Measurements from ENCODE around the gene HSPA12A. TPM values are rescaled to one million over a fixed set of nuclear protein-coding genes. Genes with fewer than 3 reads are reported as not detected.

Gene HSPA12A
- total RNA-seq, 4 donors from 2014 or later, result 6.4 to 9.9 (median 9.5) TPM

DNA sequence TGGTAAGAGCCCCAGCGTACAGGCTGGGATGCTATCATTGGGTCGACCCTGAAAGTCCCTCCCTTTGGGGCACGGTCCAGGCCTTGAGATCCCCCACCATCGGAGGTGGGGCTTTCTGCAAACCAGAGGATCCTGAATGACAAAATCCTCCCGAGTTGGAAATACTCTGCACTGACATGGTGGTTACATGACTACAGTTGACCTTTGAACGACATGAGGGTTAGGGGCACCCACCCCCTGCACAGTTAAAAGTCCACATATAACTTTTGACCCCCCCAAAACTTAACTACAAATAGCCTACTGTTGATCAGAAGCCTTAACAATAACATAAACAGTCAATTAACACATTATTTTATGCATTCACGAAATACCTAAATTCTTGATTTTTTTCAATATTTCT lies 13.1 kb downstream of the HSPA12A start:
- no peak for DNase-seq (ENCODE audit: low spot score in 2 of 2)
- intact Hi-C loops (cut with DNase I; ENCODE audit: low total_unique reads), result no loop called here
- 92 to 93% methylated on average over 7 of the region's 7 CpGs for WGBS, 2 donors

DNA sequence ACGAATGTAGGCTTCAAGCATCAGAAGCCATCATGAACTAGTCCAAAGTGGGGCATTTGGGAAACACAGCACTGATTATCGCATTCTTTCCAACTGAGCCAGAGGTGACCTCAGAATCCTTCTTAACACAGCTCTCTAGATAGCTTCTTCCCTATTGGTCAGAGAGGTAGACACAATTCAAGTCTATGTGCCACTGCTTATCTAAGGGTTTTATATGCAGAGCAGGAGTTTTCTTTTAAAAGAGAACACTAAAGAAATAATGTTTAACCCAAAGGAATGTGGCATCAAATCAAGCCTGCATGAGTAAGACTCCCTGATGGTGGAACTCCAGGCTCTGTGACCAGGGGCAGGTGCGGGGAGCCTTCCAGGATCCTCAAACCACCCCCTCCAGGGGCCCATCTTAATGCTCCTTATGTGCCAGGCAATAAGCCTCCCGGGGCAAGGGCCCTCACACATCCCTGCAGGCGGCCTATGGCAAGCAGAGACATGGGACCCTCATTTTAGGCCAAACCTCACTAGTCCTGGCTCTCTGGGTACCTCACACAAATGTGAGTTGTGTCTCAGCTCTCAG lies 13.8 kb downstream of the HSPA12A start:
- intact Hi-C loops (cut with DNase I; ENCODE audit: low total_unique reads), result no loop called here
- DNase-seq (ENCODE audit: low spot score in 2 of 2), result no peak
- TF ChIP-seq, protein P1, sequence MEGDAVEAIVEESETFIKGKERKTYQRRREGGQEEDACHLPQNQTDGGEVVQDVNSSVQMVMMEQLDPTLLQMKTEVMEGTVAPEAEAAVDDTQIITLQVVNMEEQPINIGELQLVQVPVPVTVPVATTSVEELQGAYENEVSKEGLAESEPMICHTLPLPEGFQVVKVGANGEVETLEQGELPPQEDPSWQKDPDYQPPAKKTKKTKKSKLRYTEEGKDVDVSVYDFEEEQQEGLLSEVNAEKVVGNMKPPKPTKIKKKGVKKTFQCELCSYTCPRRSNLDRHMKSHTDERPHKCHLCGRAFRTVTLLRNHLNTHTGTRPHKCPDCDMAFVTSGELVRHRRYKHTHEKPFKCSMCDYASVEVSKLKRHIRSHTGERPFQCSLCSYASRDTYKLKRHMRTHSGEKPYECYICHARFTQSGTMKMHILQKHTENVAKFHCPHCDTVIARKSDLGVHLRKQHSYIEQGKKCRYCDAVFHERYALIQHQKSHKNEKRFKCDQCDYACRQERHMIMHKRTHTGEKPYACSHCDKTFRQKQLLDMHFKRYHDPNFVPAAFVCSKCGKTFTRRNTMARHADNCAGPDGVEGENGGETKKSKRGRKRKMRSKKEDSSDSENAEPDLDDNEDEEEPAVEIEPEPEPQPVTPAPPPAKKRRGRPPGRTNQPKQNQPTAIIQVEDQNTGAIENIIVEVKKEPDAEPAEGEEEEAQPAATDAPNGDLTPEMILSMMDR (IDR thresholded peaks at IDR 0.05), result no peak
- TF ChIP-seq POLR2A (IDR thresholded peaks at IDR 0.05), result no peak
- WGBS, 2 donors, result 78 to 85% methylated on average over 5 of the region's 5 CpGs
- no peak overlapping the region for H3K4me3 ChIP-seq (ENCODE audit: low read depth, poor library complexity, severe bottlenecking)

More for the DNA sequence above, 13.1 kb downstream of the HSPA12A start:
- TF ChIP-seq, protein P1 (IDR thresholded peaks at IDR 0.05), result no peak
- TF ChIP-seq POLR2A (IDR thresholded peaks at IDR 0.05), result no peak
- H3K4me3 ChIP-seq (ENCODE audit: low read depth, poor library complexity, severe bottlenecking), result no peak overlapping the region

DNA sequence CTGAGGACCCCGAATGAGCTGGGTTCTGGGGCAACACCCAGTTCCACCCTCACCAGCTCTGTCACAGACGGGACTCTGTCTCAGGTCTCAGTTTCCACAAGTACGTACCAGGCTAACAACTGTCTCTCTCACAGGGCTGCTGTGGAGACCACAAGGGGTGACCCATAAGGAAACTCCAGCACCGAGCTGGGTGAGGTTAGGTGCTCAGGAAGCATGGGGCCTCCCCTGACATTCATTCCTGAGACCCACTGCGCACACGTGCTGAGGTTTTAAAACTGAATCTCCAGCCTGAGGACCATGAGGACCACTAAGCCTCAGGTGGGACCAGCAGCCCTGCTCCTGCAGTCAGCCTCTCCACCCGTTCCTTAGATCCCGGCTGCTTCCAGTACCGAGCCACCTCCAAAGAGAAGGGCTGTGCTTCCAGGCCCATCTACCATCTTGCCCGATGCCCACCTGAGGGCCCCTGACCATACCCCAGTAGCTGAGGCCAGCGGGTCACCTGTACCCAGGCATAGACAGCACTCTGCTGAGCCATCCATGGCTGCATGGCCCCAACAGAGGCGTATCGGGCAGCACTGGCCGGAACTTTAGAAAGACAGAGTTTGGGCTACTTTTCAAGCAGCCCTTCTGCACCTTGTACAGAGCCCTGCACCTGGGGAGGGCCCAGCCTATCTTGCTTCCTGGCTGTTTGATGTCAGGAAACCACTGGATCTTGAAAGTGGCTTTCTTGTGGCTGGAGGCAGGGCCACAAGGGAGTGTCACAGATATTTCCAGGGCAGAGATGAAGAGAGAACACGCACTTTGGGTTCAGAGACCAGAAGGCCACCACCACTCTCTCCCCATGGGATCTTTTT lies 18.7 kb downstream of the HSPA12A start:
- no peak overlapping the region for H3K4me3 ChIP-seq (ENCODE audit: low read depth, poor library complexity, severe bottlenecking)
- DNase-seq (ENCODE audit: low spot score in 2 of 2), result no peak
- intact Hi-C loops (cut with DNase I; ENCODE audit: low total_unique reads), result no loop called here
- TF ChIP-seq POLR2A (IDR thresholded peaks at IDR 0.05), result no peak
- TF ChIP-seq, protein P1 (IDR thresholded peaks at IDR 0.05), result no peak
- WGBS, 2 donors, result 89 to 91% methylated on average over 12 to 15 of the region's 15 CpGs

DNA sequence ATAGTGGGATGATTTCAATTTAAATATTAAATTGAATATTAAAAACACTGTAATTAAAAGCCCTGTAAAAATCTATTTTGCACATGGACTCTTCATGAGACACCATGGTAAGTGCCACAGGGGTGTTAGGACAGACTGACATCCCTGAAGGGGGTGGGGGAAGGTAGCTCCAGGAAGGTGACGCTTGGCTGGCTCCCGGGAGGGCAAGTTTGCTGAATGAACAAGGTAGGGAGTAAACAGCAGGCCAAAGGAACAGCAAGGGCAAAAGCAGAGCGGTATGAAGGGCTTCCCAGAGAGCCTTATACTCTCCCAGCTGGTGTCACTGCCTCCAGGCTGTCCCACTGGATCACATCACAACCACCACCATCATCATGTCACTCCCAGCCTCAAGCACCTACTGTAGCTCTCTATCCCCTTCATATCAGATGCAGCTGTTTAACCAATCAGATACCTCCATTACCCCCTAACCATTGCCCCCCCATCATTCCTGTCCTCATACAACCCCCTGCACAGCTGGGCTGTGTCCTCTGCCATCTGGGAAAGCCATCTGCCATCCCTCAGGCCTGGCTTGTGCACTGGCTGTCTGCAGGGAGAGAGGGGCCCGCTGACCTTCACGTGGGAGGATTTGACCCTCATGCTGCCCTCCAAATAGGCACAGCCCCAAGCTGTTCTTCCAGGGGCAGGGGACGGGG lies 19.5 kb downstream of the HSPA12A start:
- H3K4me3 ChIP-seq (ENCODE audit: low read depth, poor library complexity, severe bottlenecking), result no peak overlapping the region
- DNase-seq (ENCODE audit: low spot score in 2 of 2), result no peak
- intact Hi-C loops (cut with DNase I; ENCODE audit: low total_unique reads), result no loop called here
- TF ChIP-seq, protein P1 (IDR thresholded peaks at IDR 0.05), result no peak
- TF ChIP-seq POLR2A (IDR thresholded peaks at IDR 0.05), result no peak
- 87 to 89% methylated on average over 6 of the region's 6 CpGs for WGBS, 2 donors

DNA sequence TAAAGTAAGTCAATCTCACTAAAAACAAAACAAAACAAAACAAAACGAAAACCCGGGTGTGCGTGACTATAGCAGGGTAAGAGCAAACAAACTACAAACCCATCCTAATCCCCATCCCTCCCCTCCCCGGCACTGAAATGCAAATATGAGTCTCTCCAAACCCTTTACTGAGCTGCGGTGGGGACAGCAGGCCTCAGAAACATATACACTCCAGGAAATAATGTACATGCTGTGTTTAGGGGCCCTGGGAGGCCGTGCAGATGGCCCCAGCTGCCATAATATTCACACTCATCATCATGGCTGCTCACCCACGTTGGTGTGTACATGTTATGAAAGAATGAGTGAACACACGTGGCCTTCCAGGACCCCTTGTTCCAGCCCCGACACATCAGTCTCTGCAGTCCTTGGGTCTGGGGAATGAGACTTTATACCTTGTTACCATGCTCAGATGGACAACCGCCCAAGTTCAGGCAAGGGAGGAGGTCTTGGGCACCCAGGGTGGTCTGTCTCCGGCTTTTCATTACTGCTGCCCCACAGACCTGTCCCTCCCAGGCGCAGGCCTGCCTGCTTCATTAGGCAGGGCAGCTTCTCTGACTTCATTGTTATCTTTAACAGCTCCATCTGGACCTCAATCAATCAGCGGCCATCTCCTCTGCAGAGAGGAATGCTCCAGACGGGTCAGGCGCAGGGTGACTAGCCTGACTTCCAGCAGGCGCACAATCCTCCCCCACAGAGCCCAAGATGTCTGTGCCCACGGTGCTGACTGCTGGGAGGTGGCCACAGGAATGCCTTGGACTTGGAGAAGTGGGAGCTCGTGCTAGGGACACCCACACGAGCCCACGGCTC lies 20.6 kb downstream of the HSPA12A start:
- intact Hi-C loops (cut with DNase I; ENCODE audit: low total_unique reads), result no loop called here
- no peak for DNase-seq (ENCODE audit: low spot score in 2 of 2)
- no peak for TF ChIP-seq POLR2A (IDR thresholded peaks at IDR 0.05)
- TF ChIP-seq, protein P1 (IDR thresholded peaks at IDR 0.05), result no peak
- H3K4me3 ChIP-seq (ENCODE audit: low read depth, poor library complexity, severe bottlenecking), result no peak overlapping the region
- WGBS, 2 donors, result 71 to 75% methylated on average over 15 to 19 of the region's 20 CpGs
